AG04450 (cell line): ENCODE measurements around the gene KTN1. TPM values are rescaled to one million over a fixed set of nuclear protein-coding genes. Genes with fewer than 3 reads are reported as not detected.

Experiments used
- CTCF ChIA-PET: fragments of 300-600, 350-600 bp; formaldehyde crosslinking; extraction: SDS; loops from one replicate; lab custom pipeline; 2022; ENCODE audit warnings: antibody characterized with exemption, inconsistent platforms; lab: Charles Lee
- POLR2A ChIA-PET: fragments of 350-600 bp; formaldehyde crosslinking; extraction: SDS; loops from one replicate; lab custom pipeline; 2021; ENCODE audit warnings: antibody characterized with exemption, inconsistent platforms; lab: Yijun Ruan, JAX
- DNase-seq: peaks from one replicate; pipeline ENCODE4 v3.0.0-alpha.2; 2011; ENCODE audit warnings: low read depth, low spot score
- H3K27ac ChIP-seq: one replicate; pipeline ENCODE4 v1.5.1; 2012; ENCODE audit warnings: low read depth, low read length, control low read depth
- H3K27me3 ChIP-seq: one replicate; pipeline ENCODE4 v1.6.0; 2012; ENCODE audit warnings: low read length; ENCODE audit not compliant: control insufficient read depth, insufficient read depth
- H3K4me3 ChIP-seq: 2 replicates; pipeline ENCODE4 v1.5.1; 2011; ENCODE audit warnings: mild to moderate bottlenecking, low read depth, low read length, control low read depth
- H3K9me3 ChIP-seq: 2 replicates; pipeline ENCODE4 v1.5.1; 2012; ENCODE audit warnings: low read length; ENCODE audit not compliant: control insufficient read depth, insufficient read depth
- polyA plus RNA-seq: library from polyadenylated mRNA; depleted of rRNA; stranded (reverse); fragments of >200 nt; gene quantifications from 2 replicates; pipeline ENCODE4 v1.2.3, GENCODE V29; 2011
- TF ChIP-seq, protein P1 (sequence below): IDR thresholded peaks from 2 replicates; pipeline ENCODE4 v1.5.1; 2011; ENCODE audit warnings: low read depth, low read length, control low read depth, inconsistent platforms

KTN1 gene
- polyA plus RNA-seq, 1 experiment: 129 TPM

- no peak for DNase-seq
- TF ChIP-seq, protein P1, sequence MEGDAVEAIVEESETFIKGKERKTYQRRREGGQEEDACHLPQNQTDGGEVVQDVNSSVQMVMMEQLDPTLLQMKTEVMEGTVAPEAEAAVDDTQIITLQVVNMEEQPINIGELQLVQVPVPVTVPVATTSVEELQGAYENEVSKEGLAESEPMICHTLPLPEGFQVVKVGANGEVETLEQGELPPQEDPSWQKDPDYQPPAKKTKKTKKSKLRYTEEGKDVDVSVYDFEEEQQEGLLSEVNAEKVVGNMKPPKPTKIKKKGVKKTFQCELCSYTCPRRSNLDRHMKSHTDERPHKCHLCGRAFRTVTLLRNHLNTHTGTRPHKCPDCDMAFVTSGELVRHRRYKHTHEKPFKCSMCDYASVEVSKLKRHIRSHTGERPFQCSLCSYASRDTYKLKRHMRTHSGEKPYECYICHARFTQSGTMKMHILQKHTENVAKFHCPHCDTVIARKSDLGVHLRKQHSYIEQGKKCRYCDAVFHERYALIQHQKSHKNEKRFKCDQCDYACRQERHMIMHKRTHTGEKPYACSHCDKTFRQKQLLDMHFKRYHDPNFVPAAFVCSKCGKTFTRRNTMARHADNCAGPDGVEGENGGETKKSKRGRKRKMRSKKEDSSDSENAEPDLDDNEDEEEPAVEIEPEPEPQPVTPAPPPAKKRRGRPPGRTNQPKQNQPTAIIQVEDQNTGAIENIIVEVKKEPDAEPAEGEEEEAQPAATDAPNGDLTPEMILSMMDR: no peak
- POLR2A ChIA-PET: interaction anchor here (0.7 kb wide), 1 partner anchor 24 kb away, joined by 3 read pairs; no protein-coding TSS in a partner anchor
Measured at GRCh38 chr14:55581342-55581771, 1.4 kb downstream of the KTN1 start.

DNA sequence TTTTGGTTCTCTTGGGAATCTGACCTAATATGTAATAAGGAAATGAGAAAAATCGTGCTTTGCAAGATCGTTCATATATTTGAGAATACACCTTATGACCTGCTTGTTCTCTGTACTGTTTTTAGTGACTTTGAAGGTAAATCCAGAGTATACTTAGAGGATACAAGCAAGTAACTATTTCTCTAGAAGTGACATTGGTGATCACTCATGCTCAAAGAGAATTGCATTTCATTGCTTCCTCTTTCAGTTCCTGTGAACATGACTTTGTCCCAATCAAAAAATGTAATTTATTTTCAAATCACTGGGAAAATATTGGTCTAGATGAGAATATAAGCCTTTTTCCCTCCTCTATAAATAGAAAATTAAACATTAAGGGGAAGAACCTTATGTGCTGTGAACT, 2.7 kb downstream of the KTN1 start:
- POLR2A ChIA-PET: no interaction called here
- H3K27me3 ChIP-seq: no peaks in the 10 kb centered on the region
- DNase-seq: no peak
- H3K27ac ChIP-seq: no peak overlapping the region
- TF ChIP-seq, protein P1: no peak
- H3K4me3 ChIP-seq: no peak overlapping the region
- CTCF ChIA-PET: interaction anchor here (0.7 kb wide), 1 partner anchor 136 kb away, joined by 3 read pairs; no protein-coding TSS in a partner anchor
- H3K9me3 ChIP-seq: no peaks in the 10 kb centered on the region; the same call in 1 of the 2 replicates

More at GRCh38 chr14:55581342-55581771, 1.4 kb downstream of the KTN1 start:
- CTCF ChIA-PET: interaction anchor here (0.7 to 1.6 kb wide), 3 partner anchors 9 to 322 kb away, joined by 3 to 18 read pairs (median 5); no protein-coding TSS in a partner anchor
- H3K27ac ChIP-seq: no peak overlapping the region
- no peaks in the 10 kb centered on the region; the same call in 1 of the 2 replicates for H3K9me3 ChIP-seq
- H3K4me3 ChIP-seq: peak overlapping the region; percentile 79
- H3K27me3 ChIP-seq: no peaks in the 10 kb centered on the region

DNA sequence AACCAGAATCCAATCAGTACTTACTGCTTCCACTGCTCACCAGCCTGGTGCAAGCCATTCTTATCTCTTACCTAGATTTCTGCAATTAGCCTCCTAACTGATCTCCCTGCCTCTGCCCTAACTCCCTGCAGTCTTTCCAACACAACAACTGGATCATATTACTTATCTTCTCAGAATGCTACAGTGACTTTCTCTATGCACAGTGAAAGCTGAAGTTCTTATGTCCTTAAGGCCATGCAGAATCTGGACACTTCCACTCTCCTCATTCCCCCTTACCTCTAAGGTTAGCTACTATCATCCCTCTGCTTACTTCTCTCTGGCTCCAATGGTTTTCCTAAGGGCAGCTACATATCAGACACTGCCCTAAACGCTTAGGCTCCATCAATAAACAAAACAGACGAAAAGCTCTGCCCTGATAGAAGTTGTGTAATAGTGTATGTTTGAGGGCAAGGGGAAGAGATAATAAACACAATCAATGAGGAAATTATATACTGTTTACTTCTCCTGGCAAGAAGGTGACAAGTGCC, 4.0 kb downstream of the KTN1 start:
- TF ChIP-seq, protein P1: no peak
- Histone ChIP-seq H3K9me3 (no peaks in the 10 kb centered on the region; the same call in 1 of the 2 replicates), H3K27me3 (no peaks in the 10 kb centered on the region), H3K27ac (no peak overlapping the region), H3K4me3 (no peak overlapping the region)
- ChIA-PET POLR2A (interaction anchor here (0.5 kb wide), 1 partner anchor 149 kb away, joined by 4 read pairs; no protein-coding TSS in a partner anchor), CTCF (interaction anchor here (1.4 kb wide), 1 partner anchor 138 kb away, joined by 8 read pairs; no protein-coding TSS in a partner anchor)
- no peak for DNase-seq

GRCh38 chr14:55585854-55586253, 5.8 kb downstream of the KTN1 start:
- TF ChIP-seq, protein P1: no peak
- no peak for DNase-seq
- CTCF ChIA-PET: interaction anchor here (0.6 to 3.4 kb wide), 3 partner anchors 140 to 1294 kb away, joined by 3 to 18 read pairs (median 4); no protein-coding TSS in a partner anchor
- POLR2A ChIA-PET: no interaction called here
- H3K27me3 ChIP-seq: no peaks in the 10 kb centered on the region
- no peak overlapping the region for H3K27ac ChIP-seq
- H3K9me3 ChIP-seq: no peaks in the 10 kb centered on the region; the same call in 1 of the 2 replicates
- no peak overlapping the region; the same call in 1 of the 2 replicates for H3K4me3 ChIP-seq

DNA sequence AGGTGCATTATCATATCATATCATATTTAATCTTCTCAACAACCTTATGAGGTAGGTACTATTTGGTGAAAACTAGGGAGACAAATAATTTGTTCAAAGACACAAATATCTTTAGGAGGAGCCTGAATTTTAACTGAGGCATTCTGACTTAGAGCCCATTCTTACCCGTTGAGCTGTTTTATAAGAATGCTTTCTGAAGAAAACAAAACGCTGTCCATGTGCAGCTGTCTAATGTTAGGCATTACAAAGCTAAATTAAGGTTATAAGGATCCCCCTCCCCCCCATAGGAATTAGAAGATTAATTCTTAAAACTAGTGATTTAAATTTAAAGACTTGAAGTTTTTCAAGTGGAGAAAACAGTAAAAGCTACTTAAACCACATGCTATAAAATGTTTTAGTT, 6.4 kb downstream of the KTN1 start:
- ChIA-PET POLR2A (no interaction called here), CTCF (interaction anchor here (0.6 to 3.4 kb wide), 3 partner anchors 140 to 888 kb away, joined by 3 to 18 read pairs (median 3); no protein-coding TSS in a partner anchor)
- H3K27me3 ChIP-seq: no peaks in the 10 kb centered on the region
- no peak for DNase-seq
- no peak overlapping the region for H3K27ac ChIP-seq
- H3K9me3 ChIP-seq: no peaks in the 10 kb centered on the region
- no peak overlapping the region for H3K4me3 ChIP-seq
- TF ChIP-seq, protein P1: no peak
